Liver (tissue), 9 donors: ENCODE data around the gene PRMT7. TPM values are rescaled to one million over a fixed set of nuclear protein-coding genes. Genes with fewer than 3 reads are reported as not detected.

Source experiments
- DNase-seq: peaks from one replicate; pipeline ENCODE4 v3.0.0-alpha.2; 2017; ENCODE audit warnings: low spot score
- H3K27ac ChIP-seq, 2 donors: one replicate each; pipeline ENCODE4 v1.7.0; 2013; ENCODE audit warnings: inconsistent platforms in 2 of 2, low read length in 2 of 2, control low read depth in 1 of 2, low read depth in 1 of 2, mild to moderate bottlenecking in 1 of 2
- H3K27me3 ChIP-seq, 4 donors: one replicate each; pipeline versions ENCODE4 v1.6.1 to v1.7.0; 2013; ENCODE audit warnings: low read length in 3 of 4, inconsistent platforms in 1 of 4, mild to moderate bottlenecking in 1 of 4, moderate library complexity in 1 of 4; ENCODE audit not compliant: control insufficient read depth in 4 of 4, insufficient read depth in 4 of 4
- H3K36me3 ChIP-seq, 4 donors: one replicate each; pipeline versions ENCODE4 v1.6.1 to v1.7.0; 2013; ENCODE audit warnings: low read length in 3 of 4, mild to moderate bottlenecking in 3 of 4, low read depth in 1 of 4, moderate library complexity in 1 of 4; ENCODE audit not compliant: control insufficient read depth in 4 of 4, insufficient read depth in 3 of 4
- H3K4me1 ChIP-seq, 4 donors: one replicate each; pipeline versions ENCODE4 v1.6.1 to v1.7.0; 2013; ENCODE audit warnings: low read length in 3 of 4, mild to moderate bottlenecking in 3 of 4, moderate library complexity in 1 of 4; ENCODE audit not compliant: control insufficient read depth in 4 of 4, insufficient read depth in 4 of 4
- H3K4me3 ChIP-seq, 3 donors: one replicate each; pipeline versions ENCODE4 v1.6.1 to v1.7.0; 2013; ENCODE audit warnings: low read length in 3 of 3, control low read depth in 1 of 3, low read depth in 1 of 3, mild to moderate bottlenecking in 1 of 3
- H3K9ac ChIP-seq, 2 donors: one replicate each; pipeline ENCODE4 v1.7.0; 2013; ENCODE audit warnings: low read length in 2 of 2, mild to moderate bottlenecking in 2 of 2, moderate library complexity in 2 of 2, control low read depth in 1 of 2, low read depth in 1 of 2
- H3K9me3 ChIP-seq, 4 donors: one replicate each; pipeline versions ENCODE4 v1.6.1 to v1.7.0; 2013; ENCODE audit warnings: low read length in 3 of 4; ENCODE audit not compliant: control insufficient read depth in 4 of 4
- CTCF ChIP-seq: fragments of 150-350 bp; IDR thresholded peaks from 2 replicates; pipeline ENCODE4 v1.5.1; 2017; ENCODE audit warnings: improper control_type of control experiment, low read depth, low read length; ENCODE audit not compliant: missing input control
- EGR1 ChIP-seq, 2 donors: IDR thresholded peaks; 2 replicates each; pipeline ENCODE4 v1.6.1; 2016 to 2018; ENCODE audit warnings: antibody characterized with exemption in 2 of 2, low read depth in 2 of 2
- FOXA1 ChIP-seq: IDR thresholded peaks from 2 replicates; pipeline ENCODE4 v1.6.1; 2016; ENCODE audit warnings: antibody characterized with exemption
- FOXA2 ChIP-seq: IDR thresholded peaks from 2 replicates; pipeline ENCODE4 v1.6.1; 2016; ENCODE audit warnings: antibody characterized with exemption
- GABPA ChIP-seq, 2 donors: IDR thresholded peaks in 1 of 2; conservative IDR thresholded peaks in 1 of 2; 2 replicates each; pipeline ENCODE4 v1.6.1; 2016; ENCODE audit warnings: antibody characterized with exemption in 2 of 2, mild to moderate bottlenecking in 1 of 2, moderate library complexity in 1 of 2
- HNF4A ChIP-seq, 2 donors: conservative IDR thresholded peaks; 2 replicates each; pipeline ENCODE4 v1.6.1; 2016; ENCODE audit warnings: antibody characterized with exemption in 2 of 2, mild to moderate bottlenecking in 2 of 2
- HNF4G ChIP-seq: IDR thresholded peaks from 2 replicates; pipeline ENCODE4 v1.6.1; 2016; ENCODE audit warnings: antibody characterized with exemption
- JUND ChIP-seq, 2 donors: IDR thresholded peaks; 2 replicates each; pipeline ENCODE4 v1.6.1; 2016; ENCODE audit warnings: antibody characterized with exemption in 2 of 2
- MAX ChIP-seq: IDR thresholded peaks from 2 replicates; pipeline ENCODE4 v1.6.1; 2016; ENCODE audit warnings: antibody characterized with exemption
- RAD21 ChIP-seq, 2 donors: IDR thresholded peaks; 2 replicates each; pipeline ENCODE4 v1.6.1; 2016; ENCODE audit warnings: antibody characterized with exemption in 2 of 2, mild to moderate bottlenecking in 2 of 2
- REST ChIP-seq: IDR thresholded peaks from 2 replicates; pipeline ENCODE4 v1.6.1; 2016; ENCODE audit warnings: antibody characterized with exemption, mild to moderate bottlenecking
- RXRA ChIP-seq, 2 donors: IDR thresholded peaks; 2 replicates each; pipeline ENCODE4 v1.6.1; 2017 to 2018; ENCODE audit warnings: antibody characterized with exemption in 2 of 2, mild to moderate bottlenecking in 1 of 2
- TAF1 ChIP-seq: conservative IDR thresholded peaks from 2 replicates; pipeline ENCODE4 v1.6.1; 2016; ENCODE audit warnings: antibody characterized with exemption, mild to moderate bottlenecking
- YY1 ChIP-seq: IDR thresholded peaks from 2 replicates; pipeline ENCODE4 v1.6.1; 2016; ENCODE audit warnings: antibody characterized with exemption, mild to moderate bottlenecking
- ZBTB33 ChIP-seq: IDR thresholded peaks from 2 replicates; pipeline ENCODE4 v1.6.1; 2016; ENCODE audit warnings: antibody characterized with exemption
- WGBS: extraction: QIAGEN DNeasy Blood & Tissue Kit; methylation state at CpG from one replicate; pipeline ENCODE4 v1.1.7; 2013; 5-methylcytosine and 5-hydroxymethylcytosine counted together
- polyA plus RNA-seq, 2 donors: library from polyadenylated mRNA; stranded (reverse) in 1 of 2; unstranded in 1 of 2; fragments of 200-250 nt in 1 of 2; fragments of >200 nt in 1 of 2; fragmentation: Nextera tagmentation in 1 of 2; extraction: Ambion mirVana in 1 of 2; gene quantifications; one replicate each; pipeline versions ENCODE4 v1.2.1 to v1.2.3, GENCODE V29; 2013 to 2015
- total RNA-seq, 2 donors: library from RNA; depleted of rRNA; stranded (reverse); fragments of >200 nt; gene quantifications; one replicate each; pipeline ENCODE4 v1.2.3, GENCODE V29; 2014
- donor health status: healthy.
- donor health status: healthy.
- donor health status: healthy.
- donor health status: healthy.
- donor health status: healthy.

PRMT7 gene
- total and polyA plus RNA-seq, 4 donors = 10.7 to 31.5 (median 17.5) TPM

- Histone ChIP-seq H3K9ac (no peak overlapping the region), H3K9me3 (no peaks in the 10 kb centered on the region), H3K27me3 (no peaks in the 10 kb centered on the region), H3K4me3 (no peak overlapping the region), H3K27ac (no peak overlapping the region), H3K36me3 (no peaks in the 10 kb centered on the region), H3K4me1 (no peaks in the 10 kb centered on the region)
- DNase-seq = no peak
- TF ChIP-seq RXRA (IDR thresholded peaks at IDR 0.05) (no peak), HNF4G (no peak), MAX (no peak), FOXA1 (no peak), RAD21 (IDR thresholded peaks at IDR 0.05) (no peak), JUND (IDR thresholded peaks at IDR 0.05) (no peak)
- 86% methylated on average over 3 of the region's 3 CpGs for WGBS
Observed at GRCh38 chr16:68276223-68276622, 34.6 kb upstream of the PRMT7 start.

GRCh38 chr16:68279726-68280558 is 30.9 kb upstream of the PRMT7 start:
- DNase-seq = no peak
- no peak overlapping the region for H3K27ac ChIP-seq
- no peak overlapping the region for H3K9ac ChIP-seq
- no peaks in the 10 kb centered on the region for H3K9me3 ChIP-seq
- no peaks in the 10 kb centered on the region for H3K36me3 ChIP-seq
- WGBS = 87% methylated on average over 13 of the region's 13 CpGs
- no peak overlapping the region for H3K4me3 ChIP-seq
- H3K27me3 ChIP-seq = no peaks in the 10 kb centered on the region
- H3K4me1 ChIP-seq = peaks cover 0 to under 1% (median 0%) of the 10 kb centered on the region in 4 donors
- TF ChIP-seq FOXA2 (no peak), HNF4G (no peak), EGR1 (IDR thresholded peaks at IDR 0.05; ENCODE audit: low read depth in 2 of 2) (no peak), MAX (no peak), TAF1 (no peak), FOXA1 (no peak), YY1 (no peak), RXRA (IDR thresholded peaks at IDR 0.05) (no peak), ZBTB33 (no peak), GABPA (IDR thresholded peaks at IDR 0.05 in 1 of 2, conservative IDR thresholded peaks at IDR 0.05 in 1 of 2) (no peak)

GRCh38 chr16:68281368-68282063 is 29.3 kb upstream of the PRMT7 start:
- Histone ChIP-seq H3K4me3 (no peak overlapping the region), H3K27ac (no peak overlapping the region), H3K9me3 (no peaks in the 10 kb centered on the region), H3K4me1 (peaks cover 0 to 3% (median 0%) of the 10 kb centered on the region in 4 donors), H3K36me3 (no peaks in the 10 kb centered on the region), H3K9ac (no peak overlapping the region), H3K27me3 (no peaks in the 10 kb centered on the region)
- WGBS = 73% methylated on average over 4 of the region's 4 CpGs
- DNase-seq = no peak
- TF ChIP-seq HNF4A (conservative IDR thresholded peaks at IDR 0.05) (no peak), RAD21 (IDR thresholded peaks at IDR 0.05) (no peak), JUND (IDR thresholded peaks at IDR 0.05) (no peak), ZBTB33 (no peak), GABPA (IDR thresholded peaks at IDR 0.05 in 1 of 2, conservative IDR thresholded peaks at IDR 0.05 in 1 of 2) (no peak), REST (no peak), CTCF (no peak), RXRA (IDR thresholded peaks at IDR 0.05) (no peak)
